ENCODE measurements around the gene RUVBL2. TPM values are rescaled to one million over a fixed set of nuclear protein-coding genes. Genes with fewer than 3 reads are reported as not detected.

The RUVBL2 gene
- total and polyA plus RNA-seq, 7 donors = 36.6 to 98.8 (median 58.1) TPM

GRCh38 chr19:48965806-48966540 lies 27.7 kb upstream of the RUVBL2 start:
- 9 to 11% methylated on average over 36 of the region's 36 CpGs for WGBS, 2 donors

GRCh38 chr19:48966541-48967345 lies 26.9 kb upstream of the RUVBL2 start:
- intact Hi-C loops (cut with DNase I) = loop anchor here (10.0 kb wide), 1 partner anchor 332 kb away; the partner anchor contains the start of gene DBP
- Histone ChIP-seq H3K27me3 (no peaks in the 10 kb centered on the region), H3K27ac (peak overlapping the region; percentile 91 to 98 (median 95)), H3K4me1 (peaks cover 0 to 56% (median 51%) of the 10 kb centered on the region in 4 donors), H3K9me3 (no peaks in the 10 kb centered on the region), H3K36me3 (peaks cover 11 to 46% (median 24%) of the 10 kb centered on the region in 4 donors), H3K4me3 (peak overlapping the region; percentile 89 to 95 (median 90))
- no peak for TF ChIP-seq POLR2A (IDR thresholded peaks at IDR 0.05)
- TF ChIP-seq POLR2AphosphoS5 (IDR thresholded peaks at IDR 0.05) = no peak
- TF ChIP-seq CTCF (IDR thresholded peaks at IDR 0.05) = no peak
- no peak for TF ChIP-seq EP300 (IDR thresholded peaks at IDR 0.05)
- 74 to 79% methylated on average over 10 of the region's 10 CpGs for WGBS, 2 donors
- no peak for DNase-seq

More at GRCh38 chr19:48965806-48966540, 27.7 kb upstream of the RUVBL2 start:
- Histone ChIP-seq H3K27ac (peak overlapping the region; percentile 91 to 98 (median 95)), H3K9me3 (no peaks in the 10 kb centered on the region), H3K4me1 (peaks cover 0 to 56% (median 50%) of the 10 kb centered on the region in 4 donors), H3K36me3 (peaks cover 11 to 46% (median 24%) of the 10 kb centered on the region in 4 donors), H3K4me3 (peak overlapping the region; percentile 89 to 95 (median 90)), H3K27me3 (no peaks in the 10 kb centered on the region)
- DNase-seq = peak; percentile 94
- intact Hi-C loops (cut with DNase I) = loop anchor here (2.0 to 10.0 kb wide), 2 partner anchors 129 to 331 kb away; partner anchors contain the start of genes DBP and HSD17B14
- no peak for TF ChIP-seq CTCF (IDR thresholded peaks at IDR 0.05)
- peak in 2 of 4 donors; percentile 20 to 37 for TF ChIP-seq POLR2AphosphoS5 (IDR thresholded peaks at IDR 0.05)

GRCh38 chr19:48967346-48968178 lies 26.1 kb upstream of the RUVBL2 start:
- Histone ChIP-seq H3K36me3 (peaks cover 11 to 54% (median 25%) of the 10 kb centered on the region in 4 donors), H3K27ac (peak overlapping the region; percentile 91 to 98 (median 95)), H3K27me3 (no peaks in the 10 kb centered on the region), H3K4me3 (peak overlapping the region in 2 of 4 donors; percentile 90 to 91), H3K9me3 (no peaks in the 10 kb centered on the region), H3K4me1 (peaks cover 0 to 50% (median 47%) of the 10 kb centered on the region in 4 donors)
- TF ChIP-seq CTCF (IDR thresholded peaks at IDR 0.05) (no peak), POLR2AphosphoS5 (IDR thresholded peaks at IDR 0.05) (peak in 1 of 4 donors; percentile 11)
- 80 to 82% methylated on average over 14 of the region's 14 CpGs for WGBS, 2 donors
- DNase-seq = peak; percentile 77
- intact Hi-C loops (cut with DNase I) = loop anchor here (10.0 kb wide), 1 partner anchor 333 kb away; the partner anchor contains the start of gene DBP

GRCh38 chr19:48968179-48968661 lies 25.5 kb upstream of the RUVBL2 start:
- Histone ChIP-seq H3K4me3 (no peak overlapping the region), H3K9me3 (no peaks in the 10 kb centered on the region), H3K36me3 (peaks cover 11 to 61% (median 28%) of the 10 kb centered on the region in 4 donors), H3K27ac (peak overlapping the region; percentile 2 to 98 (median 94)), H3K27me3 (no peaks in the 10 kb centered on the region), H3K4me1 (peaks cover 0 to 45% (median 42%) of the 10 kb centered on the region in 4 donors)
- WGBS, 2 donors = 63 to 77% methylated on average over 4 of the region's 4 CpGs
- intact Hi-C loops (cut with DNase I) = loop anchor here (10.0 kb wide), 1 partner anchor 333 kb away; the partner anchor contains the start of gene DBP
- no peak for DNase-seq
- TF ChIP-seq EP300 (IDR thresholded peaks at IDR 0.05) = no peak
- TF ChIP-seq POLR2A (IDR thresholded peaks at IDR 0.05) = no peak
- no peak for TF ChIP-seq CTCF (IDR thresholded peaks at IDR 0.05)
- TF ChIP-seq POLR2AphosphoS5 (IDR thresholded peaks at IDR 0.05) = no peak
